Measurements from ENCODE around the gene NES. TPM values are rescaled to one million over a fixed set of nuclear protein-coding genes. Genes with fewer than 3 reads are reported as not detected.

NES gene
- total and polyA plus RNA-seq, 7 donors, result 12.3 to 581 (median 40.5) TPM

GRCh38 chr1:156704930-156705320 is 27.7 kb upstream of the NES start:
- peaks cover 22% of the 10 kb centered on the region for H3K4me1 ChIP-seq
- no peaks in the 10 kb centered on the region for H3K9me3 ChIP-seq
- H3K36me3 ChIP-seq (ENCODE audit: insufficient read depth in 1 of 2, low read depth in 1 of 2), result no peaks in the 10 kb centered on the region
- H3K27me3 ChIP-seq (ENCODE audit: insufficient read depth in 3 of 3, low read length in 2 of 3), result peaks cover 0 to 61% (median 23%) of the 10 kb centered on the region in 3 donors
- 1 to 2% (median 2%) methylated on average over 22 to 29 of the region's 29 CpGs for WGBS, 3 donors
- no peak overlapping the region for H3K27ac ChIP-seq
- H3K4me3 ChIP-seq, result peak overlapping the region; percentile 62
- intact Hi-C loops (cut with DNase I), result no loop called here
- peak; percentile 61 to 68 (median 63) for ATAC-seq
- no peak for TF ChIP-seq CTCF (IDR thresholded peaks at IDR 0.05)
- peak; percentile 82 for DNase-seq

GRCh38 chr1:156704166-156704711 is 27.0 kb upstream of the NES start:
- no peak for ATAC-seq
- intact Hi-C loops (cut with DNase I), result no loop called here
- Histone ChIP-seq H3K27ac (no peak overlapping the region), H3K4me3 (no peak overlapping the region), H3K9me3 (no peaks in the 10 kb centered on the region), H3K4me1 (peaks cover 22% of the 10 kb centered on the region), H3K27me3 (ENCODE audit: insufficient read depth in 3 of 3, low read length in 2 of 3) (peaks cover 0 to 66% (median 24%) of the 10 kb centered on the region in 3 donors), H3K36me3 (ENCODE audit: insufficient read depth in 1 of 2, low read depth in 1 of 2) (no peaks in the 10 kb centered on the region)
- DNase-seq, result no peak
- WGBS, 3 donors, result 46 to 50% (median 47%) methylated on average over 10 of the region's 10 CpGs
- no peak for TF ChIP-seq CTCF (IDR thresholded peaks at IDR 0.05)

- intact Hi-C loops (cut with DNase I), result no loop called here
- no peak overlapping the region for H3K4me3 ChIP-seq
- WGBS, 3 donors, result 39 to 58% (median 44%) methylated on average over 4 of the region's 4 CpGs
- peaks cover 22% of the 10 kb centered on the region for H3K4me1 ChIP-seq
- TF ChIP-seq CTCF (IDR thresholded peaks at IDR 0.05), result no peak
- peaks cover 0 to 66% (median 24%) of the 10 kb centered on the region in 3 donors for H3K27me3 ChIP-seq (ENCODE audit: insufficient read depth in 3 of 3, low read length in 2 of 3)
- H3K9me3 ChIP-seq, result no peaks in the 10 kb centered on the region
- DNase-seq (no peak), ATAC-seq (no peak)
- H3K27ac ChIP-seq, result no peak overlapping the region
- no peaks in the 10 kb centered on the region for H3K36me3 ChIP-seq (ENCODE audit: insufficient read depth in 1 of 2, low read depth in 1 of 2)
Measured at GRCh38 chr1:156703741-156704140, 26.5 kb upstream of the NES start.

- H3K27me3 ChIP-seq (ENCODE audit: insufficient read depth in 3 of 3, low read length in 2 of 3), result peaks cover 0 to 66% (median 24%) of the 10 kb centered on the region in 3 donors
- no peak for DNase-seq
- no peaks in the 10 kb centered on the region for H3K36me3 ChIP-seq (ENCODE audit: insufficient read depth in 1 of 2, low read depth in 1 of 2)
- TF ChIP-seq CTCF (IDR thresholded peaks at IDR 0.05), result no peak
- peaks cover 22% of the 10 kb centered on the region for H3K4me1 ChIP-seq
- H3K4me3 ChIP-seq, result no peak overlapping the region
- 47 to 64% (median 55%) methylated on average over 4 of the region's 4 CpGs for WGBS, 3 donors
- intact Hi-C loops (cut with DNase I), result no loop called here
- ATAC-seq, result no peak
- H3K9me3 ChIP-seq, result no peaks in the 10 kb centered on the region
- H3K27ac ChIP-seq, result no peak overlapping the region
Measured at GRCh38 chr1:156703336-156703735, 26.1 kb upstream of the NES start.
